ENCODE measurements around the gene USP16. TPM values are rescaled to one million over a fixed set of nuclear protein-coding genes. Genes with fewer than 3 reads are reported as not detected.

USP16 gene
- total RNA-seq, 1 experiment from 2014 or later = 30.6 TPM

DNA sequence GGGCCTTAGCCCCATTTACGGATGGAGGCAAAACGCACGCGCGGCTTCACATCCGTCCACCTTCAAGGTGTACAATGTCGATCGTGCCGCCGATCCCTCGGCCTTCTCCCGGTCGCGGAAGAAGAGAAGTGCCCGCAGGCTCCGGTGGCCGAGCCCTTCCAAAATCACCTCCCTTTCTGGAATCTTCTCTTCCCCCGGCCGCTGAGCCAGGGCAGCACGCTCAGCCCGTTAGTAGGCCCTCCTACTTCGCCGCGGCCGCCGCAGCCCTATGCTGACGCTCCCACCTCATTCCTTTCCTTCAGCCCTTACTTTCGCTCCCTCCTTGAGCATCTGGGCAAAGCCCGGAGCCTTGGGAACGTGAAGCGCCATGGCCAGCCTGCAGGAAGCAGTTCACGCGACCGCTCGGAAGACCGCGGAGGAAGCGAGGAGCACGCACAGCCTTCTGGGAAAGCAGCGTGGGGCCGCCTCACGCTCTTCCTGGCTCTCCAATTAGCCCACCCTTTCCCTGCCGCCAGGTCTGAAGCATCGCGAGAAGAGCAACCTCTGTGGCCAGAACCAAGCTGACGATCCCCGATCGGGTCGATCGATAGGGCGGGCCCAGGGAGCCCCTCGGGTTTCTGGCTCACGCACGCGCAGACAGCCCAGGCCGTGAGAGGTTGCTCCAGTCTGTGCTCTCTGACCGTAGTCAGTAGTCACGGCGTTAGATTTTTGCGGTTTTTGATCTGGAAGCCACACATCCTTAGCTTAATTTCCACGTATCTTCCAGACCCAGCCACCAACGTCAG is 48.9 kb downstream of the USP16 start, which contains the start of gene CCT8:
CCT8 (minus strand) TSS at position 427 of the 785 bp plus-strand sequence; CDS start at position 369, 58 bp downstream.
- no peaks in the 10 kb centered on the region for H3K27me3 Mint-ChIP-seq (ENCODE audit: low read depth)
- DNase-seq = peak; percentile 99

More for the DNA sequence above, 48.9 kb downstream of the USP16 start, which contains the start of gene CCT8:
- Histone ChIP-seq H4K5ac (ENCODE audit: insufficient read length, low read depth, low read length) (no peak within 1 kb of the TSS), H2BK5ac (ENCODE audit: insufficient read length, low read length) (no peak within 1 kb of the TSS), H3K4me2 (ENCODE audit: insufficient read depth, insufficient read length, low read length) (peak within 1 kb of the TSS; percentile 88), H3K9ac (ENCODE audit: extremely low read depth, insufficient read length, low read length) (peak within 1 kb of the TSS; percentile 98), H3K27me3 (ENCODE audit: insufficient read depth, low read length) (no peaks in the 10 kb centered on the region), H2BK15ac (ENCODE audit: low read depth, low read length) (no peak within 1 kb of the TSS), H3T11ph (ENCODE audit: low read length) (no peak within 1 kb of the TSS), H3K14ac (ENCODE audit: insufficient read depth, low read length) (peak within 1 kb of the TSS; percentile 83), H3K4ac (ENCODE audit: low read depth, low read length) (no peak within 1 kb of the TSS; the same call in 1 of the 2 replicates), H3K79me1 (ENCODE audit: insufficient read depth, low read depth, low read length, poor library complexity, severe bottlenecking) (no peaks in the 10 kb centered on the region), H3K23me2 (ENCODE audit: insufficient read length, low read depth, low read length, poor library complexity, severe bottlenecking) (no peaks in the 10 kb centered on the region), H3K18ac (ENCODE audit: insufficient read length, low read depth, low read length) (peak within 1 kb of the TSS; percentile 47), H4K91ac (ENCODE audit: insufficient read length, low read depth, low read length) (no peak within 1 kb of the TSS), H3K27ac (ENCODE audit: insufficient read length, low read depth, low read length) (peak within 1 kb of the TSS; percentile 3), H3K79me2 (ENCODE audit: insufficient read depth, low read length) (peaks cover 28% of the 10 kb centered on the region), H3K9me3 (ENCODE audit: control insufficient read depth, low read depth, low read length) (no peaks in the 10 kb centered on the region), H3K56ac (ENCODE audit: insufficient read length, low read depth, low read length) (peak within 1 kb of the TSS; percentile 6), H2BK12ac (ENCODE audit: insufficient read length, low read depth, low read length) (no peak within 1 kb of the TSS), H3K23ac (ENCODE audit: insufficient read length, low read depth, low read length) (no peak within 1 kb of the TSS), H4K8ac (replicated peaks; ENCODE audit: insufficient read length, low read depth, low read length) (no peak within 1 kb of the TSS), H2BK20ac (ENCODE audit: low read depth, low read length, poor library complexity, severe bottlenecking) (no peak within 1 kb of the TSS), H2BK120ac (ENCODE audit: low read depth, low read length, poor library complexity, severe bottlenecking) (no peak within 1 kb of the TSS), H2AK5ac (ENCODE audit: insufficient read length, low read length) (no peak within 1 kb of the TSS), H3K4me1 (ENCODE audit: insufficient read depth, low read length) (no peaks in the 10 kb centered on the region; the same call in 1 of the 2 replicates), H4K20me1 (ENCODE audit: control insufficient read depth, insufficient read depth, insufficient read length) (no peaks in the 10 kb centered on the region), H2AFZ (ENCODE audit: low read length) (no peak within 1 kb of the TSS)
- H3K4me1 Mint-ChIP-seq = peaks cover 15% of the 10 kb centered on the region in 2 experiments
- peaks cover 12 to 28% (median 24%) of the 10 kb centered on the region in 3 experiments for H3K36me3 Mint-ChIP-seq (ENCODE audit: insufficient read depth in 1 of 3, low read depth in 3 of 3)
- H3K4me3 Mint-ChIP-seq = peak within 1 kb of the TSS; percentile 100
- no peaks in the 10 kb centered on the region; a peak in 2 of 5 replicates for H3K9me3 Mint-ChIP-seq
- WGBS (ENCODE audit: extremely low coverage, insufficient read length, low lambda C conversion rate) = no CpG with 5 or more reads among the region's 62 CpGs
- no peak for TF ChIP-seq CTCF (conservative IDR thresholded peaks at IDR 0.05)
- peak within 1 kb of the TSS; percentile 99 to 100 (median 100) for H3K27ac Mint-ChIP-seq
